GM19438 (cell line): Measurements from ENCODE around the gene BCL11B.
A peak's percentile ranks its signal among the peaks of the same experiment; 100 is the strongest.

Source experiments
- ATAC-seq: cut with Tn5 transposase; IDR thresholded peaks from one replicate; pipeline ENCODE4 v1.9.1; 2021; ENCODE audit warnings: low read depth; ENCODE audit not compliant: unreplicated experiment

BCL11B gene

DNA sequence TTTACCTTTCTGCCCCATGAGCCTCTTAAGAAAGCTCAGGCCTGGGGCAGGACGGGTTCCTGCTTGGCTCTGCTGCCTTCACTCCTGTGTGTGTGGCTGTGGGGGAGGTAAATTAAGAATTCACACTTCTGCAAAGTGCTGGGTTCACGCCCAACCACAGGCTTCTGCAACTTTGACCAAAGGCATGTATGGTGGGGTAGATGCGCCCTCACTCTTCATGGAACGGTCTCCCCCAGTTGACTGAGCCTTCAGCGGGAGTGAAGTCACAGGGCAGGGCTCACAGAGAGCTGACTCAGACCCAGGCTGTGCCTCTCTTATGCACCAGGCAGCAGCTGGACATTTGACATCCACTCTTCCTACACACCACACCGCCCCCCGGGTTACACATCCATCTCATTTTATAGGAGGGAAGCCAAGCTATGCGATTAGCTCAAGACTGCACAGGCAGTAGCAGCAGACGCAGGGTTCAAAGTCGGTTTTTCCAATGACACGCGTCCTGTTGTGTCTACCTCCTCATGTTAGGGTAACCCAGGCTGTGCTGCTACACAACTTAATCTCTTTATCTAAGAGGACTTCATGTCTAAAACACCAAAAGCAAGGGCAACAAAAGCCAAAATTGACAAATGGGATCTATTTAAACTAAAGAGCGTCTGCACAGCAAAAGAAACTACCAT, 15.4 kb upstream of the BCL11B start:
- peak; percentile 75 for ATAC-seq

DNA sequence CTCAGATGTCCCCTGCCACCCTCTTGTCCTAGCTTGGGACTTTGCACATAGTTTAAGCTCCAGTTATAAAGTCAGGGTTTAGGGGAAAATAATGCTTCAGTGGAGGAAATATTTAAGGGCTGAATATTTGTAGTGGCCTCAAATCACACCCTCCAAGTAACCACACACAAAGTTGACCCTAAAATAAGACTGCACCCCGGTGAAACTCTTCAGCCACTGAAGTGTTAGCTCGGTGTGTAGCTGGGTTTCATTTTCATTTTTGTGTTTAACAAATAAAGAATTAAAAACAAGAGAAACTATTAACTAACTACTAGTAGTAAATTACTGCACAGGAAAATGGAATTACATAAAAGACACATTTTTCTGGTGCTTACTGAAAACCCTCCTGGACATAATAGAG, 14.8 kb upstream of the BCL11B start:
- peak; percentile 56 for ATAC-seq

DNA sequence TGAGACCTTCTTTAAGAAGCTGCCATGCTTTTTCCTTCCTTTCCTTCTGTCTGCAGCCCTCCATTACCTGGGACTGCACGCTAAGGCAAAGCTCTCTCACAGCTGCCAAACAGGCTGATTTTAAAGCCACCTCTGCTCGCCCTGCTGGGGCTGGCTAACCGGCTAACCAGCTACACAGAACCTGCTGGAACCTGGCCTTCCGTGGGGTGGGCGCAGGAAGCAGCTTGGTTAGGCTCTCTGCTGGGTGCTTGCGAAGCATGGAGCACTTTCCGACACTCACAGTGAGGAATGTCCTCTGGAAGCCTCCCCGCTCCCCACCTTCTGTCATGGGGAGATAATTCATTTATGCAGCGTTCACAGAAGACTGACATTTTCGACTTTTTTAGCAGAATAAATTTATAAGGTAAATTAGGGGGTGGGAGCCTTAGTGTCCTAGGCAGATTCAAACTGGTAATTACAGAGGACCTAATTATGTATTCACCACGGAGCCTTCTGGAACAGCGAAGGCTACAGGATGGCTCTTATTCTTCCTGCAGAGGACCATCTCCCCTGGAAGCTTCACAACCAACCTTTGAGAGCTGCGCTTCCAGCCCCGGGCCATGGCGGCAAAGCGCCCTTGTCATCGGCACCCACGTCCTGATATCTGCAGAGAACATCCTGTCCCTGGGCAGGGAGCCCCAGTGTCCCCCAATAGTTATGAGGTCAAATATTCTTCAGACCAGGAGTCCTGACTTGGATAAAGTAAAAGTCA, 12.4 kb upstream of the BCL11B start:
- ATAC-seq: no peak

DNA sequence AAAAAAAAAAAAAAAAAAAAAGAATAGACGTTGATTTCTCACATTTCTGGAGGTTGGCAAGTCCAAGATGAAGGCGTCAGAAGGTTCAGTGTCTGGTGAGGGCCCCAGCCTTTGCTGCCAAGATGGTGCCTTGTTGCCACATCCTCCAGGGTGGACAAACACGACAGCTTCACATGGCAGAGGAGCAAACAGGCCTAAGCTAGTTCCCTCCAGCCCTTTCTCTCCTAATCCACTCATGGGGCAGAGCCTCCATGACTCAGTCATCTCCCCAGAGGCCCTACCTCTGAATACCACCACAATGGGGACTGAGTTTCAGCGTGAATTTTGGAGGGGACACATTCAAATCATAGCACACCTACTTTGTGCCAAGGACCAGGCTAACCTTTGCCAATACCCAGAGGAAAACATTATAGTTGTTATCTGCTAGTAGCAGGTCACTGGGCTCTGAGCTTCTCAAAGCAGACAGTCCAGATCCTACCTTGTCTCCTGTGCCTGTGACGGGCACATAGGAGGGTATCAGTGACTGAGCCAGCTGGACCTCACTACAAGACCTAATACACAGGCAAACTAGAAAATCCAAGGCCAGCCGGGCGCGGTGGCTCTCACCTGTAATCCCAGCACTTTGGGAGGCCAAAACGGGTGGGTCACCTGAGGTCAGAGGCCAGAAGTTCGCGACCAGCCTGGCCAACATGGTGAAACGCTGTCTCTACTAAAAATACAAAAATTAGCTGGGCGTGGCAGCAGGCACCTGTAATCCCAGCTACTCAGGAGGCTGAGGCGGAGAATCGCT, 10.5 kb upstream of the BCL11B start:
- ATAC-seq: no peak

DNA sequence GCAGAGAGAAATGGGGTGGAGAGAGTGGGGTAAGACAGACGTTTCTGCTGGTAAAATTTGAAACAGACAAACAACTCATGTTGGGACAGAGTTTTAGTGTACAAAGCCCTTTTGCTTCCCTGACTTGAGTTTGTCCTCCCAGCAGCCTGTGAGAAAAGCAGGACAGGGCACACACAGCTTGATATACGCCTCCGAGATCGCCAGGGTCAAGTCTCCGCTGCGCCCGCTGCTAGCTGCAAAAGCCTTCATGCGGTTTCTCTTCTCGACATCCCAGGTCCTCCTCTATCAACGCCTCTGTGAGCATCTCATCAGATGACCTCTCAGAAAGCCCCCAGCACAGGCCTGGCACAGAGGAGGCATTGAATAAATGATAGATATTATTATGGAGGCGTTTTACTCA, 9.4 kb upstream of the BCL11B start:
- ATAC-seq: no peak

DNA sequence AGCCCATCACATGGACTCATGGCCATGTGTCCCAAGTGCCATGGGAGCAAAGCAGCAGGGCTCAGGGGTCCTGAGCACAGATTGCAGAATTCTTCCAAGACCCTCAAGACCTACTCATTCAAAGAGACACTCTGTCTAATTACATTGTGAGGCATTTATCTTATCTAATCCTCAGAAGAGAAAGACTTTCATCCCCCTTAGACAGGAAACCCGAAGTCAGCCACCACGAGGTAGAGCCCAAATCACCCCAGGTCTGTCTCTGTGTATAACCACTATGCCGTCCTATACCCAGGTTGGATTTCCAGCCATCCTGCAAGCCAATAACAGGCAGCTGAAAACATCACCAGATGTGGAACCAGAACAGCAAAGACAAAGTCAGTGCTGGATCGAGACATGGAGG, 8.9 kb upstream of the BCL11B start:
- ATAC-seq: no peak

DNA sequence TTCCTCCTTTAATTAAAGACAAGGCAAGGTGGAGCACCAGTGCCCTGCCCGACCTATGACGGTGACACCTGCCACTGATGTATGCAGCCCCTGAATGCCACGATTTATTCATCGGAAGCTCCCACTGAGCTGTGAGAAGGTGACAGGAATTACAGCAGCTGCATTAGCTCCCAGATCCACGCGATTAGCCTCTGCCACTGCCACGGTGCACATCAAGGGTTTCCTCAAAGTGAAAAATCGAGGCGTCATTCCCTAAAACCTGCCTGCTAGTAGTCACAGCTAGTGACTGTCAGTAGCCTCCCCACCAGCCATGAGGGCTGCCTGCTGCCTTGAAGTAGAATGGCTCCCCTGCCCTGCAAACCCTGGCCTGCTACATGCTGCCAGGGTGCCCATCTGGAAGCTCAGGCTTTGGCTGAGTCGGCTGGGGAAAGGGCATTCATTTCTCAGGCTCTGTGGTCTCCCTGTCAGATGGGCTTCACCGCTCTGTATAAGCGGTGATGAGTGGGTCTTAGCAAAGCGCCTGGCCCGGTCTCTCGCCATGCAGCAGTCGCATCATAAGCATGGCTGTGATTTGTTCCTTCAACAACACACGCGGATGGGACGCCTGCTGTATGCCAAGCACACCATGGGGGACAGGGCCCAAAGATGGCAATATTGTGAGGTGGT, 8.2 kb upstream of the BCL11B start:
- ATAC-seq: no peak

DNA sequence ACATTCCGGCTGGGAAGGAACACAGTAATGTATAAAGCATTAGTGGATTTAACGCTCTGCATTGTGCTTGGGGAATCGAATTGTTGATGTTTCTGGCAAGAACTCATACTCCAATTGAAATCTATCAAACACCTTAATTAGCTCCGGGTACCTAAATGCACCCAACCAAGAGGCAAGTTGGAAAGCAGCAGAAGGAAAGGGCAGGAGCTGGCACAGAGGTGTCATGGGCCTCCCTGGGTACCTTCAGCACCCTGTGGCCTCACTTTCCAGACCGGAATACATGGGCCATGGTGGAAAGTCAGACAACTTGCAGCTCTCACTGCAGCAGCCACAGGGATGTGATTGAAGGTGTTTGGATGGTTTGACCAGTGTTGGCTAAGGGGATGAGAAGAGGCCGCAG, 6.8 kb upstream of the BCL11B start:
- no peak for ATAC-seq

DNA sequence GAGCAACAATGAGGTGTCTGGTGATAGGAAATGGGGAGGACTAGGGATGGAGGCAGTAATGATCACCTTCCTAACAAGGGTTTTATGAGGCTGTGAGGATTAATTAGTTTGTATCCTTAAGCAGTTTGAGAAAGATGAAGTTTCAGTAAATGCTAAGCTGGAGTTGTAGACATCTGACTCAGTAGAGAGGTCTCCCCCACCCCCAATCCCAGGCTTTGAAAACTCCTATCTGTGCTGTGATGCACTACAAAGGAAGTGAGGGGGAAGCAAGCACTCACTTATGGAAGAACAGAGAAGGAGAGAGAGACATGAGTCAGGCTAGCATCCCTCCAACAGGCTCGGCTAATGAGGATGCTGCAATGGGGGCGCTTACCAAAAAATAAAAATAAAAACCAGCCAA, 5.5 kb upstream of the BCL11B start:
- no peak for ATAC-seq

DNA sequence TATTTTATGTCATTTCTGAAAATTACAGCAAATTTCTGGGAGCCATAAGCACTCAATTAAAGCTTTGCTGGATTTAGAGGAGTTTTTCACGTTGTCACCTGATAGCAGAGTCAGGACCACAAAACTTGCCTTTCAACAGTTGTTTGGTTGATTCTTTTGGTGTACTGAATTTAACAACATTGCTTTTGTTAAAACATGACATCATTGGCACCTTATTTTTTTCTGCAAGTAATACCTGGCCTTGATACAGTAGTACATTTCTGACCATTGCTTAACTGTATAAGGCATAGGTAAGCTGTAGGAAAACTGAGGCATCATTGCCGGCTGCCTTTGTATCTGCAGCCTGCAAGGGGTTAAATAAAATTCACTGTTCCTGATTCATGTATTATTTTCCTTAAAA, 4.5 kb upstream of the BCL11B start:
- ATAC-seq: no peak

DNA sequence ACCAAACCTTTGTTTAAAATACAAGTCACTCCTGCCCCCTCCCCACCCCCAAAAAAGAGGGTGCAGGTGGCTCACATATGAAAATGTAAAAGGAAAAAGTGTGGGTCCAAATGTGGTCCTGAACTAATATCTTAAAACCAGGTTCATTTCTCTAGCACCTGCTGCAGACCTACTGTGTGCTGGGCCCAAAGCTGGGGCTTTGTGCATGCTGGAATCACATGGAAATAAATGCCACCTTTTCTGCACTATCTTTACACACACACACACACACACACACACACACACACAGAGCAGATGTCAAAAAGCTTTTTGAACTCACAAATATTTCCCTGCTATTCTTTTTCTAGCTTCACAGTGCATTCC, 3.2 kb upstream of the BCL11B start:
- ATAC-seq: no peak

DNA sequence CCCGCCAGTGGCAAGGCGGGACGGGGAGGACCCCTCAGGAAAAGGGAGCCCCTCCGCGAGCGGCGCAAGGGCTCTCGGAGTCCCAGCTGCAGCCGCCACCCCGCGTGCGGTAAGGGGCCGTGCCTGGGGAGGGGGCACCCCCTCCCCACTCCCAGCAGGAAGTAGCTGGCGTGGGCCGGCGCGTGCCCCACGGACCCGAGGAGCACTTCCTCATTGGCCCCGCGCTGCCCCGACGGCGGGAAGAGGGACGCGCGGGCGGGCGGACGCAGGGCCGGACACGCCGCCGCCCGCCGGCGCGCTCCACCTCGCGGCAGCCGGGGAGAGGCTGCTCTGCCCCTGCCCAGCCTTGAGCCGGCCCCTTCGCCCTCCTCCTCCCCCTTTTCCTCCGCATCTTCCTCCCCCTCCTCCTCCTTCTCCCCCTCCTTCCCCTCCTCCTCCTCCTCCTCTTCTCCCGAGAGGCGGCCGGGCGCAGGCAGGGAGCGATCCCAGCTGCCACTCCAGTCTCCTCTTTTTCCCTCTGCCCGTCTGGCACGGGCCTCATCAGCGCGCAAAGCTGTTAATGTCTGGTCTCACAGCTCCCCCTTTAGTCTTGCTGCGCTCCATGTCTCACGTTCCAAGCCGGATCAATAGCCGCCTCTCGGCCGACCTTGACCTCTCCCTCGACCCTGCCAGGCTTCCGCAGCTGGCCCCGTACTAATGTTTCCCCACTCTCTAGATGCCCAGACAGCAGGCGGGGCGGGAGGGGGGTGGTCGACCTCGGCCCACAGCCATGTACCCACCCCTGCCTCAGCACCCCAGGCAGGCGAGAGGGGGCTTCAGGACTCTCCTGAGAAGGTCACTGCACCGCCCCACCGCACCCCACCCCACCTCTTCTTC, 2.6 kb upstream of the BCL11B start:
- ATAC-seq: no peak

DNA sequence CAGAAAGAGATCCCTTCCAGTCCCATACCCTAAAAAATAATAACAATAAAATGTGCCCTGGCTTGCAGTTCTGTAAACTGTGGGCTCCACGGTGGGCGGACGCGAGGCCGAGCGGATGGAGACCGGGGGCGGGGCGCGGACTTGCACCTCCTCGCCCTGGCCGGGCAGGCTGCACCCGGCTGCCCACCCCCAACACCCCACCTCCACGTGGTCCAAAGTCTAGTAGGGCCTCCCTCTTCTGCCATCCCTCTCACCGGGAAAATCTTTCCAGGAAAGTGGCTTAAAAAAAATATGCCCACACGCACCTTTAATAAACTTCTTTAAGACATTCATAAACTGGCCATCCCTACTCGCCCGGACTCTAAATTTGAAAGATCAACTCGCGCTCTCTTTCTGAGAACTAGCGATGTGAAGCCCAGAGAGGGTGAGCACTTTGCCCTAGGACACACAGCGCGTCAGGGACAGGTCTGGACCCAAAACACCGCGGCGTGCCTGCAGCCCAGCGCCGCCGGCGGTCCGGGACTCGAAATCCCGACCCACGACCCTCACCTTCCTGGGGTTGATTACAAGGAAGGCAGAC, 1.9 kb upstream of the BCL11B start:
- ATAC-seq: no peak

DNA sequence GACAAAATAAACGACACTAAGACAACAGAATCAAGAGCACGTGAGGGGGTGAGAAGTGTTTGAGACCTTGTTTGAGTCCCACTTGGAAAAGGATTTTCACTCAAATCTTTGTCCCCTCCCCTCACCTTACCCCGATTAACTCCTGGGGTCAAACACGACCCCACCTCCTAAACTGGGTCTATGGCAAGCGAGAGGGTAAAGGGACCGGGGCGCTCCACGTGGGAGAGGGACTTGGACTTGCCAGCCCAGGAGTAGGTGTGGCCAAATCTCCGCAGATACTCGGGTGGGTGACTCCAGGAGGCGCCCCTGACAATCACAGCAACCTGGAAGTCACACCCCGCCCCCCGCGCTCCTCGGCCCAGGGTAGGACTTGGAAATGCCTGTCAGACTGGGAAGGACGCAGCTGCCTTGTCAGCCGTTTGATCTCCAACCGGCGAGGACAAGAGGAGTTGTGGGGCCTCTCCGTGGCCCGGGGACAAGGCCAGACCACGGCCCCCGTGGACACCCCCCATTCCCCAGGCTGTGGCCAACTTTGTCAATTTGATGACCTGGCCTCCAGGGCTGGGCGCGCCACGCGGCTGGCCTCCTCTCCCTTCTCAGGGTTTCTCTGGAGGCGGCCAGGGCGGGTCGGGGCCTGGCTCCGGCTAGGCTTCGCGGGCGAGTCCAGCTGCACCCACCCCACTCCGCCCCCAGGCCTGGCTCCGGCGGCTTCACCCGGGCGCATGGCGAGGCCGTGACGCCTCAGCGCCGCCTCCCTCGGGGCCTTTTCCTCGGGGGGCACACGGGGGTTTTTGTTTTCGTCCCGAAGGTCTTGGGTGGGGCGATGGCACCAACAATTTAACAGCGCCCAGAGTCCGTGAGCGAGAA, 1.1 kb upstream of the BCL11B start:
- no peak for ATAC-seq

DNA sequence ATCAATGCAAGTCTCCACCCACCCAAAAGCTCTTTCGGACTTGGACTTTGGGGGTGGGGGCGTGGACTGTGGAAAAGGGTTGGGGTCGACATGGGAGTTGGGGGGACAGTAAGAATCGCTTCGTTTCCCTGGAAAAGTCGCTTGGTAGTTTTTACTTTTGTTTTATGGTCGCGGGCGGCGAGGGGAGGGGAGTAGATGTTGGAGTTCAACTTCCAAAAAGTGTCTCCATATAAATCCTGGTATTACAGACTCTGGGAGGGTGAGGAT, 568 bp upstream of the BCL11B start:
- ATAC-seq: no peak

DNA sequence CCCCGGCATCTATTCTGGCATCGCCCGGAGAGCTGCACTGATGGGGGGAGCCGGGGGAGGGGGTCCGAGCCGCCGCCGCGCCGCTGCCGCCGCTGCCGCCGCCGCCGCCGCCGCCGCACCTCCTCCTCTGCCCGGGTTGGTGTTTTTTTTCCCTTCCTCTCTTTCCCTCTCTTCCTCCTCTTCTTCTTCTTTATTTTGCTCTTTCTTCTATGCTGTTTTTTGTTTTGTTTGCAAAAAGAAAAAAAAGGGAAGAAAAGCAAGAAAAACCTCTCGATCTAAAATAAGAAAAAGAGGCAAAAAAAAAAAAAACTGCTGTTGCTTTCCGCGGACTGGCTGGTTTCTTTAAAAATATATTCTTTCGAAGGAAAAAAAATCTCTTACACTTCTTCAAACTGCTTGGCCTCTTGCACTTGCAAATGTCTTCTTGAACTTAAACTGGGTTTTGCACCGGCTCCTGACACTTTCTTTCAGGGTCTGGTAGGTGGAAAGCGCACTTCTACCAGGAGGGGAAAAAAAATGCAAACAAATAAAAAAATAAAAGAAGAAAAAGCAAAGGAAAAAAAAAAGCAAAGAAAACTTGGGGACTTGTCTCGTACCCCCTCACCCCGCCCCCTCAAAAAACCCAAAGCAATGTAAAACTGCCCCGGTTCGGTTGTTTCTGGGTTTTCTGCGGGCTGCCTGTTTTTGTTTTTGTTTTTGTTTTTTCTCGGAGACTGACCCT, 616 bp downstream of the BCL11B start:
- ATAC-seq: no peak

DNA sequence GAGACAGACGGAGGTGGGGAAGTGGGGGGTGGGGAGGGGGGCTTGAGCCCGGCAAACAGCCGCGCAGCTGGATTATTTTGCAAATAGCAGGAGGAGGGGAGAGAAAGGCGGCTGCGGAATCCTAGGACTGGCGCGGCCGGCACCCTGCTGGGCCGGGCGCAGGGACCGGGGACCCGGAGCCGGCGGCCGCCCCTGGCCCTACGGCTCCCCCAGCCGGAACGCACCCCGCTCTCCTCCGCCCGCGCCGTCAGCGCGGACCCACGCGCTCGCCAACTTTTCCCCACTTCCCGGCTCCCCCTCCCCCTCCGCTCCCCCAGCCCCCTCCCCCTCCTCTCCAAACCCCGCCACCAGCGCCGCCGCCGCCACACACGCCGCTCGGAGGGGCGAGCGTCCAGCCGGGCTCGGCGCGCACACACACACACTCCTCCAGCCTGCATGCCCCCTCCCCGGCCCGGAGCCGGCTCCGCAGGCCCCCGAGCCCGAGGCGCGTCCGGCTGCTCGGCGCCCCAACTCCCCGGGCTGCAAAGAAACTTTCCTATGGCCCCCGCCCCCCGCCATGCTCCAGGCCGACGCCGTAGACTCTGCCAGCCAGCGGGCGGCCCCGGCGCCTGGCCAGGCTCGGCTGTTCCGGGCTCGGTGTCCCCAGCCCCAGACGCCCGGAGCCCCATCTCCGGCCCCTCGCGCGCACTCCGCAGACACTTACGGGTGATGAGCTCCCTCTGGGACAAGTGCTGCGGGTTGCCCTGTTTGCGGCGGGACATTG, 1.4 kb downstream of the BCL11B start:
- ATAC-seq: no peak
